GM18508 (cell line): ENCODE results near the gene PLEKHA6.

Source experiments
- ATAC-seq: cut with Tn5 transposase; IDR thresholded peaks from one replicate; pipeline ENCODE4 v1.9.1; 2021; ENCODE audit warnings: moderate number of reproducible peaks; ENCODE audit not compliant: insufficient read depth, unreplicated experiment

PLEKHA6 gene

GRCh38 chr1:204359474-204360255 lies at the start of gene PLEKHA6:
Gene PLEKHA6, minus strand, starts transcription at chr1:204359929. Its CDS starts 86,202 bp downstream, at chr1:204273727.
- no peak for ATAC-seq

- no peak for ATAC-seq
Observed at GRCh38 chr1:204409123-204409522, 49.4 kb upstream of the PLEKHA6 start.

DNA sequence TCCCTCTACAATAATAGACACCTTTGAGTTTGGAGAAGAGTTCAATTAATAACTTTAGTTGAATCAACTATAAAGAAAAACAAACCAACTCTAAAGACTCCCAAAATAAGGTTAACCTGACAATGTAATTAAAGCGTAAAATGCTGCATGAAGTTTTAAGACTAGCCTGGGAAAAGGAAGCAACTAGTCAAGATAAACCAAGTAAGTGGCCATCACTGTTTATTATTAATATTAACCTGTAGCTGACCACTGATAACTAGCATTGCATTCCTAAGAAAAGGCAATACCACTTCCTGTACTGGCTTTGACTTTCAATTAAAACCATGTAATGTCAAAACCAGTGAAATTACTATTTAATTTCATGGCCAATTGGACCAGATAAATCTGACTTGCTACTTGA lies 48.9 kb upstream of the PLEKHA6 start:
- no peak for ATAC-seq

DNA sequence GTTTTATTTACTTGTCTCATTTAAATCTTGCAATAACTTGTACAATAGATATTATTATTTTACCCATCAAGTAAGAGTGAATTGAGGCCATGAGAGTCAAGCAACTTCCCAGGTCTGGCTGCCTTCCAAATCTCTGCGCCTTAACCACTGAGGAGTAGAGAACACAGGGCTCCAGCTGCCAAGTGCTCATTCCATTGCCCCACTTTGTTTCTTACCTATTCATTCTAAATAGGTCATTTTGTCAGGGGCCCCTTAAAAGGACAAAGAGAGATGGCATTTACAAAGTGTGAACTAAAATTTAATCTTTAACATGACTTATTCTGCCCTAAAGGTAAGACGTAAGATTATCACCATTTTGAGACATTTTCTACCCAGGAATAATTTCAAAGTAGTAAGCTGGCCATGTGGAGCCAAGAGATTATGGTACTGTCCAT lies 48.4 kb upstream of the PLEKHA6 start:
- ATAC-seq: no peak

GRCh38 chr1:204407295-204407971 lies 47.7 kb upstream of the PLEKHA6 start:
- ATAC-seq: no peak

DNA sequence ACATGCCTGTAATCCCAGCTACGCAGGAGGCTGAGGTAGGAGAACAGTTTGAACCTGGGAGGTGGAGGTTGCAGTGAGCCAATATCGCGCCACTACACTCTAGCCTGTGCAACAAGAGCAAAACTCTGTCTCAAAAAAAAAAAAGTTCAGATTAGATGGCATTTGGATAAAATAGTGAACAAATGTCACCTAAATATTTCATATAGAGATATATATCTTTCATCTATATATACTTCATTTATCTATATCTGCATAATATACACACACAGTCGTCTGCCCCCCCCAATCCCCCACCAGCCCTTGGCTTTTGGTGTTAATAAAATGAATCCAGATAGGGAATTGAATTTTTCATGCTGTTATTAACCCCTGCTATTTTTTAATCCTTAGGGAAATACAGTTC lies 46.9 kb upstream of the PLEKHA6 start:
- no peak for ATAC-seq

GRCh38 chr1:204405988-204406387 lies 46.3 kb upstream of the PLEKHA6 start:
- ATAC-seq: no peak

DNA sequence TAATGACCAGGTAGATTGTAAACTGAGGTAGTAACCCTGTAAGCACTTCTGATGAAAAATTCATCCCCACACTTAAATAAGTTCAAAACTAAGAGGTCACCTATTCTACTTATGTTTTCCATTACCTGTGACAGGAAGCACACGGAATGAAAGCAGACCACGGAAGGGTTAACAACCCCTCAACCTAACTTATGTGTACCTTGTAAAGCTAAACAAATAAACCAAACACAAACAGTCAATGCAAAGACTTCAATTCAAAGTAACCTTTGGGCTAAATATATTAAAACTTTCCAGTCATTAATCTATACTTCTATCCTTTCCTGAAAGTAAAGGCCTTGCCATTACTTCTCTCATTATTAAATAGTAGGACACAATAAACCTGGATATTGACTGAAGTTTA lies 44.9 kb upstream of the PLEKHA6 start:
- ATAC-seq: no peak

GRCh38 chr1:204402391-204402790 lies 42.7 kb upstream of the PLEKHA6 start:
- ATAC-seq: no peak

DNA sequence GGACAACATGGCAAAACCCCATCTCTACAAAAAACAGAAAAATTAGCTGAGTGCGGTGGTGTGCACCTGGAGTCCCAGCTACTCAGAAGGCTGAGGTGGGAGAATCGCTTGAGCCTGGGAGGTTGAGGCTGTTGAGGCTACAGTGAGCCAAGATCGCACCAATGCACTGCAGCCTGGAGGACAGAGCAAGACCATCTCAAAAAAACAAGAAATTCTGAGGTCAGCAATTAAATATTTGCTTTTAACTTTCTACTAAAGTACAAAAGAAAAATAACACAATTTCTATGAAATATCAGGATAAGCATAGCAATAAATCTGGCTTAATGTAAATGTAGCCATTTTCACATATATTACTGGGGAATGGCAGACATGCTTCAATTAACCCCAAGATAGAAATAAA lies 42.0 kb upstream of the PLEKHA6 start:
- ATAC-seq: no peak

- ATAC-seq: no peak
Observed at GRCh38 chr1:204400882-204401510, 41.3 kb upstream of the PLEKHA6 start.

- ATAC-seq: peak; percentile 65
Observed at GRCh38 chr1:204398197-204399125, 38.7 kb upstream of the PLEKHA6 start.

DNA sequence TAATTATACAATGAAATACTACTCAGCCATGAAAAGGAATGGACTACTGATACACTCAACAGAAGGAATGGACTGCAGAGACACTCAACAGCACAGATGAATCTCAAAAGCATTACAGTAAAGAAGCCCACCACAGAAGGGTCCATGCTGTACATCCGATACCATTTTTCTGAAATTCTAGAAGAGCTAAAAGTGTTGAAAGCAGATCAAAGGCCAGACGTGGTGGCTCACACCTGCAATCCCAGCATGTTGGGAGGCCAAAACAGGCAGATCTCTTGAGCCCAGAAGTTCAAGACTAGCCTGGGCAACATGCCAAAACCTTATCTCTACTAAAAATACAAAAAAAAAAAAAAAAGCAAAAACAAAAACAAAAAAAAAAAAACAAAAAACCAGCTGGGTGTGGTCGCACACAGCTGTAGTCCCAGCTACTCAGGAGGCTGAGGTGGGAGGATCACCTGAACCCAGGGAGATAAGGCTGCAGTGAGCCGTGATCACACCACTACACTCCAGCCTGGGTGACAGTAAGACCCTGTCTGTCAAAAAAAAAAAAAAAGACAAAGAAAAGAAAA lies 36.4 kb upstream of the PLEKHA6 start:
- no peak for ATAC-seq

GRCh38 chr1:204391629-204392028 lies 31.9 kb upstream of the PLEKHA6 start:
- no peak for ATAC-seq

- no peak for ATAC-seq
Observed at GRCh38 chr1:204390751-204391466, 31.2 kb upstream of the PLEKHA6 start.

DNA sequence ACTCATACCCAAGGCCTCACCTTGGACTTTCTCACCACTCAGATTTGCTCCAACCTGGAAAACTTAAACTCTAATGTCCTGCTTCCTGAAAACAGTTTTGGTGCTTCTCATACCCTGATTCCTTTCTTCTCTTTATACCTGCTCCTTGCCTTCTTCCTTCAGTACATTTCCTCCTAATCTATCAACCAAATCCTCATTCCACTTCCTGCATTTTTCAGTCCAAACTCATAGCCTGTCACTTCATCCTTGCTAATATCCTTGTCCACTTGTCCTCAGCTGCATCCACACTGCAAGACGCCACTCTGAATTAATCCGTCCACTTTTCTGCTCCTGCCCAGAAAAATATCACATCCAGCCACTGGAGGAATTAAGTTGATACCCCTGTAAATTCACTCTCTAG lies 26.0 kb upstream of the PLEKHA6 start:
- ATAC-seq: no peak

- ATAC-seq: no peak
Observed at GRCh38 chr1:204384636-204385352, 25.1 kb upstream of the PLEKHA6 start.

- no peak for ATAC-seq
Observed at GRCh38 chr1:204383163-204383904, 23.6 kb upstream of the PLEKHA6 start.
